ENCODE measurements around the gene NEDD8.

NEDD8 gene

GRCh38 chr14:24269910-24270536, 37.9 kb upstream of the NEDD8 start:
- H3K27ac ChIP-seq = no peak overlapping the region
- TF ChIP-seq ZFX (IDR thresholded peaks at IDR 0.05) (no peak), CTCF (conservative IDR thresholded peaks at IDR 0.05) (no peak)

GRCh38 chr14:24269368-24269767, 37.2 kb upstream of the NEDD8 start:
- no peak overlapping the region for H3K27ac ChIP-seq
- TF ChIP-seq CTCF (conservative IDR thresholded peaks at IDR 0.05) = no peak
- no peak for TF ChIP-seq ZFX (IDR thresholded peaks at IDR 0.05)

GRCh38 chr14:24268225-24268624, 36.1 kb upstream of the NEDD8 start:
- H3K27ac ChIP-seq = no peak overlapping the region
- TF ChIP-seq ZFX (IDR thresholded peaks at IDR 0.05) (no peak), CTCF (conservative IDR thresholded peaks at IDR 0.05) (no peak)

- TF ChIP-seq CTCF (conservative IDR thresholded peaks at IDR 0.05) (no peak), ZFX (IDR thresholded peaks at IDR 0.05) (no peak)
- no peak overlapping the region for H3K27ac ChIP-seq
These were observed 35.3 kb upstream of the NEDD8 start for GRCh38 chr14:24267516-24267915.

GRCh38 chr14:24266344-24267244, 34.4 kb upstream of the NEDD8 start:
- TF ChIP-seq ZFX (IDR thresholded peaks at IDR 0.05) (no peak), CTCF (conservative IDR thresholded peaks at IDR 0.05) (no peak)
- no peak overlapping the region for H3K27ac ChIP-seq

GRCh38 chr14:24264298-24264697, 32.1 kb upstream of the NEDD8 start:
- TF ChIP-seq CTCF (conservative IDR thresholded peaks at IDR 0.05) (no peak), ZFX (IDR thresholded peaks at IDR 0.05) (no peak)
- peak overlapping the region; percentile 14; the same call in 1 of the 2 replicates for H3K27ac ChIP-seq

- H3K27ac ChIP-seq = peak overlapping the region; percentile 14
These were observed 31.7 kb upstream of the NEDD8 start for GRCh38 chr14:24263848-24264247.

More at GRCh38 chr14:24263848-24264247, 31.7 kb upstream of the NEDD8 start:
- no peak for TF ChIP-seq CTCF (conservative IDR thresholded peaks at IDR 0.05)
- no peak for TF ChIP-seq ZFX (IDR thresholded peaks at IDR 0.05)

All from C4-2B (cell line).